GM19452 (cell line): Measurements from ENCODE around the gene MEMO1.
"Not testable (repeated sequence)": the region's sequence is repeated elsewhere in the genome, so short reads cannot be mapped to it uniquely, and the experiment has no call there.

Experiments
- ATAC-seq: cut with Tn5 transposase; IDR thresholded peaks from one replicate; pipeline ENCODE4 v1.9.1; 2021; ENCODE audit not compliant: unreplicated experiment

MEMO1 gene

DNA sequence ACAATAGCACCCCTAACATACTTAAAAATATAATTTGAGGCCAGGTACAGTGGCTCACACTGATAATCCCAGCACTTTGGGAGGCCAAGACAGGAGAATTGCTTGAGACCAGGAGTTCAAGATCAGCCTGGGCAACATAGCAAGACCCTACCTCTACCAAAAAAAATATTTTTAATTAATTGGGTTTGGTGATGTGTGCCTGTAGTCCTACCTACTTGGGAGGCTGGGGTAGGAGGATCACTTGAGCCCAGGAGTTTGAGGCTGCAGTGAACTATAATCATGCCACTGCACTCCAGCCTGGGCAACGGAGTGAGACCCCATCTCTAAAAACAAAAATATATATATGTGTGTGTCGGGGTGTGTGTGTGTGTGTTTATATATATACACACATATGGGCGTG, 91.3 kb downstream of the MEMO1 start:
- no peak for ATAC-seq

DNA sequence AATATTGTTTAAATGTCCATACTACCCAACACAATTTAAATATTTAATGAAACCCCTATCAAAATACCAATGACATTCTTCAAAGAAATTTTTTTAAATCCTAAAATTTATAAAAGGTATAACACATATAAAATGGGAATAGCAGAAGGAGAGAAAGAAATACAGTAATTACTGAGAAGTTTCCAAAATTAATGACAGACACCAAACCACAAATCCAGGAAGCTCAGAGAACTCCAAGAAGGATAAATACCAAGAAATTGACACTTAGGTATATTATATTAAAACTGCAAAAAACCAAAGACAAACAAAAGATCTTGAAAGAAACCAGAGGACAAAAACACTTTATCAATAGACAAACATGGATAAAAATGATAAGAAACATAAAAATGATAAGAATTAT, 101.1 kb downstream of the MEMO1 start:
- ATAC-seq = no peak

DNA sequence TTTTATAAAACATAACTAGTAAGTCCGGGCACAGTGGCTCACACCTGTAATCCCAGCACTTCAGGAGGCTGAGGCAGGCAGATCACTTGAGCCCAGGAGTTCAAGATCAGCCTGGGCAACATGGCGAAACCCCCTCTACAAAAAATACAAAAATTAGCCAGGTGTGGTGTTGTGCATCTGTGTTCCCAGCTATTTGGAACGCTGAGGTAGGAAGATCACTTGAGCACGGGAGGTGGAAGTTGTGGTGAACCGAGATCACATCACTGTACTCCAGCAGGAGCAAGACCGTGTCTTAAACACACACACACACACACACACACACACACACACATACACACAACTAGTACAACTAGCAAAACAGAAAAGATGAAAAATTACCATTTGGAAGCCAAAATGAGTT, 103.3 kb downstream of the MEMO1 start:
- not testable (repeated sequence) for ATAC-seq

DNA sequence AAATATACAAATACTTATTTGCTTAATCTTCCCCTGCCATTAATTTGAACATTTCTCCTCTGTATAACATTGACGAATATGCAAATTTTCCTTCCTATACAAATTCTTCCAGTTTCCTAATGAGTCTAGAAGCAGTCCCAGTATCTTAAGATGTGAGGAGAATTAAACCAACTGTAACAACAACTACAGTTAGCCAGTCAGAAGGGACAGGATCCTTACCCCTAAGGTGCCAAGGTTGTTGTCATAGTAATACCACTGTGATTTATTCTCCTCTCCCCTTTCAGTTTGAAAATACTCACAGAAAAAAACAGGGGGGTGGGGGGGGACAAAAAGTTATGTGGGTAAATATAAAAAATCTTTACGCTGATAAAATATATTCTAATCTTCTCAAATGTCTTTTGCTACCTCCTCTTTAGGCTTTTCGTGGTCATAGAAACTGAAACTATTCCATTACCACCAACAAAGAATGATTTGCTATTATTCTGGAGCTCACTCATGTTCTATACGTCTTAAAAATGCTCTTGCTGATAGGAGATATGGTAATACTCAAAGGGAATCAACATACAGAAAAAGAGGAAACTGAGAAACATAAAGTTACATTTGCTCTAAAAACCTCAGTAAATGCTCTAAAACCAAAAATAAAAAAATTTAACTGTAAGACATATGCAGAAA, 107.6 kb downstream of the MEMO1 start:
- ATAC-seq = no peak

- no peak for ATAC-seq
These were observed 108.9 kb downstream of the MEMO1 start for GRCh38 chr2:31901900-31902299.

- ATAC-seq = not testable (repeated sequence)
These were observed 110.7 kb downstream of the MEMO1 start for GRCh38 chr2:31900156-31900555.

DNA sequence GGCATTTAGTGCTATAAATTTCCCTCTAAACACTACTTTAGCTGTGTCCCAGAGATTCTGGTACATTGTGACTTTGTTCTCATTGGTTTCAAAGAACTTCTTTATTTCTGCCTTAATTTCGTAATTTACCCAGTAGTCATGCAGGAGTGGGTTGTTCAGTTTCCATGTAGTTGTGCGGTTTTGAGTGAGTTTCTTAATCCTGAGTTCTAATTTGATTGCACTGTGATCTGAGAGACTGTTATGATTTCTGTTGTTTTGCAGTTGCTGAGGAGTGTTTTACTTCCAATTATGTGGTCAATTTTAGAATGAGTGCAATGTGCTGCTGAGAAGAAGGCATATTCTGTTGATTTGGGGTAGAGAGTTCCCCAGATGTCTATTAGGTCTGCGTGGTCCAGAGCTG, 112.5 kb downstream of the MEMO1 start:
- ATAC-seq = not testable (repeated sequence)

DNA sequence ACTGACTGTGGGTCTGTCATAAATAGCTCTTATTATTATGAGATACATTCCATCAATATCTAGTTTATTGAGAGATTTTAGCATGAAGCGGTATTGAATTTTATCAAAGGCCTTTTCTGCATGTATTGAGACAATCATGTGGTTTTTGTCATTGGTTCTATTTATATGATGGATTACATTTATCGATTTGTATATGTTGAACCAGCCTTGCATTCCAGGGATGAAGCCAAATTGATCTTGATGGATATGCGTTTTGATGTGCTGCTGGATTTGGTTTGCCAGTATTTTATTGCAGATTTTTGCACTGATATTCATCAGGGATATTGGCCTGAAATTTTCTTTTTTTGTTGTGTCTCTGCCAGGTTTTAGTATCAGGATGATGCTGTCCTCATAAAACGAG, 113.5 kb downstream of the MEMO1 start:
- ATAC-seq = not testable (repeated sequence)

DNA sequence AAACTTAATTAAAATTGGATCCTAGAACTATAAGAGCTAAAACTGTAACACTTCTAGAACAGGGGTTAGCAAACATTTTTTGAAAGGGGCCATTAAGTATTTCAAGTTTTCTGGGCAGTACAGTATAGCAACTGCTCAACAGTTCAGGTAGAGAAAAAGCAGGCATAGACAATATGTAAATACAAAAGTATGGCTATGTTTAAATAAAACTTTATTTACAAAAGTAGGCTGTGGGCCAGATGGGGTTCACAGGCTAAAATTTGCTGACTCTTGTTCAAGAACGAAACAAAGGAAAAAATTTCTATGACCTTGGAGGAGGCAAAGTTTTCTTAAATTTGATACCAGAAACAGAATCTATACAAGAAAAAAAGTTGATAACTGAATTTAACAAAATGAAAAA, 114.5 kb downstream of the MEMO1 start:
- ATAC-seq = no peak

DNA sequence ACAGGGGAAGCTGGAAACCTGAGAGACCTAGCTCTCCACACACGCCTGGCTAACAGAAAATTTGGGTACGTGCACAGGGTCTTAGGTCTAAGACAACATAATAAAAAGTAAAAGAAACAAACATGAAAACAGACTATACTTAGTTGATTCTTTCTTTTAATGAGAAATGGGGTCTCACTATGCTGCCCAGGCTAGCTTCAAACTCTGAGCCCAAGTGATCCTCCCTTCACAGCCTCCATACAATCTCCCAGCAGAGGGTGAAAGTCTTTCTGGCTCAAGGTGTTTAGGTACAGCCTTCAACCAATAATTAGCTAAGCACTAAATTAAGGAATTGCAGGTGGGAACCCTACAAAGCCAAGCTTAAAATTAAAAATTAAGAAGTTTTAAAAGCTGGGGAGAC, 116.2 kb downstream of the MEMO1 start:
- ATAC-seq = no peak

DNA sequence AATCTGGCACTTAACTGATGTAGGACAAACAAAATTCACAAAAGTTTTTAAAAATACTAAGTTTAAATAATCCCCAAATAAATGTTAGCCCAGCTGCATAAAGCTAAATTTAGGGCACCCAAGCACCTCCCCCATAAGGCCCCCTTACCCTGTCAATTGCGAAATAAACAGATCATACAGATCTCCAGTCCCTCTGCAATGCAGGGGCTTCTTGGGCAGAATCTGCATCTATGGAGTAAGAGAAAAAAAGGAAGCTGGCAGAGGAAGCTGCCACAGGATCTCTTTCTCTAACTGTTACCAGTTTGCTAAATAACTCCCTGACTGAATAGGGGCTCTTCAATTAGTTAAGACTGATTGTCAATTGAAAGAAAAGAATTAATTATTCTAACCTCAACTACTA, 117.7 kb downstream of the MEMO1 start:
- no peak for ATAC-seq

DNA sequence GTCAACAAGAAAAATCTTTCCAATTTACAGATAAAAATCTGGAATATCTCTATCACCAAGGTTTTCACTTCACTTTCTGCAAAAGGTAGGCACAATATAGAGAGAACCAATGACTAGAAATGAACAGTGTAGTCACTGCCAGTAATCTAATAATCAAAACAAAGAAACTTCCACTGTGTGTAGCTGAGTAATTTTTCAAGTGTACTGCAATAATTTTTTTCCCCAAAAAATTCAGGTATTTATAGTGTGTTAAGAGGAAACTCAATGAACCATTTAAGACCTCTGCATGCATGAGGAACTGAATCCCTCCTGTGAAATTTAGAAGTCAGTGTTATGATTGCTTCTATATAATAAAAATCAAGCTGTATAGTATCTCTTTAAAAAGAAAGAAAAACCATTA, 121.8 kb downstream of the MEMO1 start:
- ATAC-seq = no peak

- ATAC-seq = no peak
These were observed 122.3 kb downstream of the MEMO1 start for GRCh38 chr2:31888550-31888949.

DNA sequence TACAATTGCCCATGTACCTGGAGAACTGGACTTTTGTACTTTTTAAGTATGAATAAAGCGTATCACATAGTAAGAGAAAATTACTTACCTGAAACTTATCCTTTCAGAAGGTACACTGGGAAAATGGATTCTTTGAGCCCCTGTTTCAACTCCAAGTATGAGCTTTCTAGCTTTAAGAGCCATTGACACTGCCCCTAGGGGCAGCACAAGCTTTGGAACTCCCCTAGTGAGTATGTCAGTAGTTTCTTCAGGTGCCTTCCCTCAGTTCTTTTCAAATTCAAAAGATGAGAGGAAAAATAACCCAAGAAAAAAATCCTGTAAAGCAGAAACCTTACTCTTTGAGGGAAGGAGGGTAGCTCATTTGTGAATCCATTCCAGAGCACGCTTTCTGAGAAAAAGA, 124.1 kb downstream of the MEMO1 start:
- no peak for ATAC-seq

DNA sequence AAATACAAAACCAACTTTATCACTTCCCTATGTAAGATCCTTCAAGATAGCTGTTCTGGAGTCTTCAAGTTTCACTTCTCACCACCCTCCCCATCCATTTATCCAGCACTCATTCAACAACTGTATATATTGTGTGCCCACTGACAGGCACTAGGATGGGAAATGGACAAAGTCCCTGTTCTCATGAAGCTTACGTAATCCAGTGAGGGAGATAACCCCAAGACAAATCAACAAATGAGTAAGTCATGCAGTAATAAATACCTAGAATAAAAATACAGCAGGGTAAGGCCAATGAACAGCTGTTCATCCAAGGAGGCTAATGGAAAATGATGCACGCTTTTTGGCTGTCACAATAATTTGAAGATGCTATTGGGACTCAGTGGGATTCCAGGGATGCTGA, 133.8 kb downstream of the MEMO1 start:
- ATAC-seq = no peak

GRCh38 chr2:31874071-31874470, 136.7 kb downstream of the MEMO1 start:
- ATAC-seq = no peak

DNA sequence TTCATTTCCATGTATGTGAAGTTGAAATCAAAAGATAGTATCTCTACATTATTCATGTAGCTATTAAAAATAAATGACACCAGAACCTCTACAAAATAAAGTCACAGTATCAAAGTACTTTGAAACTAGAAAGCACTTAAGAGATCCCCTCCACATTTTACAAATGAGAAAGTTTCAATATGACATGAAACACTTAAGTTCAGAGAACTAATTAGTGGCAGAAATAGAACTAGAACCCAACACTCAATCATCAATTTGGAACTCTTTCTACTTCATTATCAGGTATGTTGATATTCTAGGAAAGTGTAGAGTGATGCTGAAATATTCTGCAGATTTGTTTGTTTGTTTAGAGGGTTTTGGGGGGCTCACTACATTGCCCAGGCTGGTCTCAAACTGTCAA, 145.6 kb downstream of the MEMO1 start:
- ATAC-seq = no peak

DNA sequence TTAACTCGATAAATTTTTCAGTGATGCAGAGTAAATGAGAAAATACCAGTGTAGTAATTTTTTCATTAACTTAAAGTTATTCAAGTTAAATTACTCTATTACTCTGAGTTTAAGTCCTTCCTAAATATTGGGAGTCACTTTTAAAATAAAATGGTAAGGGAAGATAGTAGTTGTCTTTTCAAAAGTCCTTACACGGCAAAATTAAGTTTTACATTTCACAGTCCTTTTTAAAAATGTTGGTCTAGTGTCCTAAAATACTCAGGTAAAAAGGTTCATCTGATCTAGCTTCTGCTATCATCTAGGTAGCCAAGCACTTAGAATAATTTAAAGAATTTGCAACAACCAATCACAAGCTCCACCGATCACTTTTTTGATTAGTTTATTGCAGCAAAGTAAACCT, 146.9 kb downstream of the MEMO1 start:
- no peak for ATAC-seq

DNA sequence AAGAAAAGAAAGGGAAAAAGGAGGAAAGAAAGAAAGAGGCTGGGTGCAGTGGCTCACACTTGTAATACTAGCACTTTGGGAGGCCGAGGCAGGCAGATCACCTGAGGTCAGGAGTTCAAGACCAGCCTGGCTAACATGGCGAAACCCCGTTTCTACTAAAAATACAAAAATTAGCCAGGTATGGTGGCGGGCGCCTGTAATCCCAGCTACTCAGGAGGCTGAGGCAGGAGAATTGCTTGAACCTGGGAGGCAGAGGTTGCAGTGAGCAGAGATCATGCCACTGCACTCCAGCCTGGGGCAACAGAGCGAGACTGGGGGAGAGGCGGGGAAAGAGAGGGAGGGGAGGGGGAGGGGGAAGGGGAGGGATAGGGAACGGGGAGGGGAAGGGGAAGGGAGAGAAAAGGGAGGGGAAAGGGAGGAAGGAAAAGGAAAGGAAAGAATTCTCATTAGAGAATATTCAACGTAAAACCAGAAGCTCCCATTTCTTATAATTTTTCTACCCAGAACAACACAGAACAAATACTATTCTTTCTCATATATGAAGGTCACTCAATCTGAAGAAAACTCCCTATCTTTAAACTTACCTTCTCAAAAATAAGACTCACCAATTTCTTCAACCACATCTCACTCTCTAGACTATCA, 147.7 kb downstream of the MEMO1 start:
- ATAC-seq = not testable (repeated sequence)

GRCh38 chr2:31859959-31860358, 150.8 kb downstream of the MEMO1 start:
- ATAC-seq = no peak

DNA sequence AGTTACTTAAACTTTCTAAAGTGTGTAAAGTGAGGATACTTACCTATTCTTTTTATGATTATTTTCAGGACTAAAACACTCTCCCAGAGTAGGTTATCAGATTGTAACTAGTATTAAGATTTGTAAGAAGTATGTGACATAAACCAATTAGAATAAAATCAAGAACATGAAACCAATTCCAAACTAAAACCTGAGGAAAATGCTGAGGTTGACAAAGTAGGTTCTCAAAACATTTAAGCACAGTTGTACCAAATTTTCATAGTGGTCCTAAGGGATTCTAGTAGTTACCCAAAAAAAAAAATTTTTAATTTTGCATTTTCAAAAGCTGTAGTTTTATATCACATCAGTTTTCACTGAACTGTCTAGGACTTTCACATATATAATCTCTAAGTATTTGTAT, 157.3 kb downstream of the MEMO1 start:
- no peak for ATAC-seq

DNA sequence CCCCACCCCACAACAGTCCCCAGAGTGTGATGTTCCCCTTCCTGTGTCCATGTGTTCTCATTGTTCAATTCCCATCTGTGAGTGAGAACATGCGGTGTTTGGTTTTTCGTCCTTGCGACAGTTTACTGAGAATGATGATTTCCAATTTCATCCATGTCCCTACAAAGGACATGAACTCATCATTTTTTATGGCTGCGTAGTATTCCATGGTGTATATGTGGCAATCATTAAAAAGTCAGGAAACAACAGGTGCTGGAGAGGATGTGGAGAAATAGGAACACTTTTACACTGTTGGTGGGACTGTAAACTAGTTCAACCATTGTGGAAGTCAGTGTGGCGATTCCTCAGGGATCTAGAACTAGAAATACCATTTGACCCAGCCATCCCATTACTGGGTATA, 168.7 kb downstream of the MEMO1 start:
- ATAC-seq = not testable (repeated sequence)

DNA sequence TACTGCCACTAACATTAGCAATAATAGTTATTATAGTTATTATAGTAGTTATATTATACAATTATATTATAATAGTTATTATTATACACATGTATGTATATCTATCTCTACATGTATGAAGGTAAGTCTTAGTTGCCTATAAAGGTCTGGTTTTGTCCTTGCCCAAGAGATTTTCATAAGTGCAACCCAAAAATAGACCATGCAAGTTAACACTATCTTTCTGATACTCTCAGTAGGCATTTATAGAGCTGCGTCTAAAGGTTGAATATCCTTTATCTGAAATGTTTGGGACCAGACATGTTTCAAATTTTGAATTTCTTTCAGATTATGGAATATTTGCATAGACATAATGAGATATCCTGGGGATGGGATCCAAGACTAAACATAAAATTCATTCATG, 175.4 kb downstream of the MEMO1 start:
- ATAC-seq = no peak
